Cardiac muscle cell (in vitro differentiated cells and primary cell): Measurements from ENCODE around the gene HYCC2. TPM values are rescaled to one million over a fixed set of nuclear protein-coding genes. Genes with fewer than 3 reads are reported as not detected.
"Not testable (repeated sequence)": the region's sequence is repeated elsewhere in the genome, so short reads cannot be mapped to it uniquely, and the experiment has no call there.

Experiments used
- DNase-seq, 2 donors: peaks; one replicate each; pipeline versions ENCODE4 v3.0.0 to v3.0.0-alpha.2; 2010 to 2017; ENCODE audit warnings: low read depth in 1 of 2, low spot score in 1 of 2
- H3K27ac ChIP-seq: fragments of 200-600 bp; sonication (generic); 2 replicates; pipeline ENCODE4 v1.5.1; 2016
- H3K27me3 ChIP-seq: fragments of 200-600 bp; sonication (generic); 2 replicates; pipeline ENCODE4 v1.6.0; 2016; ENCODE audit warnings: control low read depth
- H3K36me3 ChIP-seq: fragments of 200-600 bp; sonication (generic); 2 replicates; pipeline ENCODE4 v1.5.1; 2016; ENCODE audit warnings: control low read depth
- H3K4me1 ChIP-seq: fragments of 200-600 bp; sonication (generic); 2 replicates; pipeline ENCODE4 v1.8.1; 2017; ENCODE audit warnings: low read depth, mild to moderate bottlenecking, mixed run types
- H3K4me3 ChIP-seq: fragments of 200-600 bp; sonication (generic); 2 replicates; pipeline ENCODE4 v1.5.1; 2016; ENCODE audit warnings: mild to moderate bottlenecking
- H3K9me3 ChIP-seq: fragments of 200-600 bp; sonication (generic); 2 replicates; pipeline ENCODE4 v1.5.1; 2017; ENCODE audit warnings: low read depth, mild to moderate bottlenecking, control low read depth
- CTCF ChIP-seq: IDR thresholded peaks from 2 replicates; pipeline ENCODE4 v1.5.1; 2012; ENCODE audit warnings: low read depth, mild to moderate bottlenecking, low read length
- polyA plus RNA-seq: library from polyadenylated mRNA; unstranded; fragments of >200 nt; fragmentation: Nextera tagmentation; extraction: Ambion mirVana; gene quantifications from 2 replicates; pipeline ENCODE4 v1.2.1, GENCODE V29; 2016
- total RNA-seq: library from RNA; depleted of rRNA; stranded (reverse); fragments of >200 nt; gene quantifications from 2 replicates; pipeline ENCODE4 v1.2.3, GENCODE V29; 2016

Gene HYCC2
- total and polyA plus RNA-seq, 2 experiments from 2014 or later: 6.1 to 7.0 TPM

DNA sequence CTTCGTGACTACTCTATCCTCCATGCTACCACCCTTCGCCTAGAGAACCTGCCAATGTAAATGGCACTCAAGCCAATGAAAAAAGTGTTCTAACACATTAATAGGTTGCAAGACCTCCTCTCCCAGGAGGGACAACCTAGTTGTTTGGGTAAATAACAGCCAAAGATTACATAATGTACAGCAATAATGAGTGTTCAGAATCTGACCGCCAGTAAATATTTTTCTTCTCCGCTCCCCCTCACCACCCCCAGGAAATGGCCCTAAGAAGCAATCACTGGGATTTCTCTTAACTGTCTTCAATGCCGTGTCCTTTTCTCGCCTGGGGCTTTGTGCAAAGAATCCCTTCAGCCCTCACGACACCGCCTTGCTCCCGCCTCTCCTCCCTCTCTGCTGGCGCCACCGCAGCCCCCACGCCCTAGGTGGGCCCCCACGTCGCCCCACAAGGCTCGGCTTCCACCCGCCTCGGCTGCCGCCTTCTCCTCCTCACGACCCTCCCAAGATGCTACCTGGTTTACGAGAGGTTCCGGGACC, 458 bp downstream of the HYCC2 start:
- H3K36me3 ChIP-seq: no peaks in the 10 kb centered on the region
- TF ChIP-seq CTCF: no peak
- H3K27me3 ChIP-seq: no peaks in the 10 kb centered on the region
- DNase-seq: peak; percentile 2 to 12
- peak overlapping the region; percentile 82 for H3K4me3 ChIP-seq
- peaks cover 23% of the 10 kb centered on the region for H3K4me1 ChIP-seq
- peak overlapping the region; percentile 95 for H3K27ac ChIP-seq
- no peaks in the 10 kb centered on the region for H3K9me3 ChIP-seq

GRCh38 chr2:201064797-201065329, 6.6 kb downstream of the HYCC2 start:
- no peak for TF ChIP-seq CTCF
- no peaks in the 10 kb centered on the region for H3K27me3 ChIP-seq
- DNase-seq: no peak
- H3K4me3 ChIP-seq: no peak overlapping the region
- no peaks in the 10 kb centered on the region for H3K36me3 ChIP-seq
- H3K27ac ChIP-seq: no peak overlapping the region
- H3K9me3 ChIP-seq: no peaks in the 10 kb centered on the region
- H3K4me1 ChIP-seq: peaks cover 10% of the 10 kb centered on the region

DNA sequence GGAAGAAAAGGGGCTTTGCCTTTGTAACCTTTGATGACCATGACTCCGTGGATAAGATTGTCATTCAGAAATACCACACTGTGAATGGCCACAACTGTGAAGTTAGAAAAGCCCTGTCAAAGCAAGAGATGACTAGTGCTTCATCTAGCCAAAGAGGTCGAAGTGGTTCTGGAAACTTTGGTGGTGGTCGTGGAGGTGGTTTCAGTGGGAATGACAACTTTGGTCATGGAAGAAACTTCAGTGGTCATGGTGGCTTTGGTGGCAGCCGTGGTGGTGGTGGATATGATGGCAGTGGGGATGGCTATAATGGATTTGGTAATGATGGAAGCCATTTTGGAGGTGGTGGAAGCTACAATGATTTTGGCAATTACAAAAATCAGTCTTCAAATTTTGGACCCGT, 8.0 kb downstream of the HYCC2 start:
- not testable (repeated sequence) for H3K27ac ChIP-seq, DNase-seq, H3K27me3 ChIP-seq, H3K9me3 ChIP-seq, H3K4me1 ChIP-seq, H3K36me3 ChIP-seq, H3K4me3 ChIP-seq

- TF ChIP-seq CTCF: no peak
- H3K4me3 ChIP-seq: no peak overlapping the region
- peaks cover 12% of the 10 kb centered on the region for H3K4me1 ChIP-seq
- H3K9me3 ChIP-seq: no peaks in the 10 kb centered on the region
- no peaks in the 10 kb centered on the region for H3K27me3 ChIP-seq
- no peak overlapping the region for H3K27ac ChIP-seq
- H3K36me3 ChIP-seq: no peaks in the 10 kb centered on the region
- DNase-seq: peak in 1 of 2 donors; percentile 9
Observed at GRCh38 chr2:201059961-201060755, 11.3 kb downstream of the HYCC2 start.

- Histone ChIP-seq H3K9me3 (no peaks in the 10 kb centered on the region), H3K4me1 (peaks cover 12% of the 10 kb centered on the region), H3K27me3 (no peaks in the 10 kb centered on the region), H3K36me3 (no peaks in the 10 kb centered on the region), H3K27ac (no peak overlapping the region), H3K4me3 (no peak overlapping the region)
- no peak for DNase-seq
- no peak for TF ChIP-seq CTCF
Observed at GRCh38 chr2:201058914-201059313, 12.6 kb downstream of the HYCC2 start.

DNA sequence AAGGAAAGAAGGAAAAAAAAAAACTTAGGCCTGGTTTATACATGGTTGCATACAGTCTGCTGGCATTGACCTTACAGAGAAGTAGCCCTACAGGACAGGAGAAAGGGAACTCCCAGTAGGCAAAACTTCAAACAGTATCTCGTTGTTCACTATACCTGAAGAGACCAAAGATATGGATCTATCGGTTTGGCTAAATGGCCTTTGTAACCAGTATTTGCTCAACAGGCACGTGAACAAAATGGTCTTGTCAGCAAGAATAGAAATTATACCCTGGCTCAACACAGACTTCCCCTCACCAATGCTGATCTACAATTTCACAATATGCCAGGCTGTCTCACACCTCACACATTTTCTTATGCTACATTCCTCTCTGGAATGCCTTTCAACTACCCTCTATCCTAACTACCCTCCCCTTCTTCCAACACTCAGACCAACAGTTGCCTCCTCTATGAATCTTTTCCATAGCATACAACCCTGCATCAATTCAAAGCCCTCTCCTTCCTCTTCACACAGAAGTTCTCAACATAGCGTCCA, 13.7 kb downstream of the HYCC2 start:
- Histone ChIP-seq H3K36me3 (no peaks in the 10 kb centered on the region), H3K4me1 (peaks cover 12% of the 10 kb centered on the region), H3K9me3 (no peaks in the 10 kb centered on the region), H3K4me3 (no peak overlapping the region), H3K27me3 (no peaks in the 10 kb centered on the region), H3K27ac (peak overlapping the region; percentile 61)
- TF ChIP-seq CTCF: no peak
- peak in 1 of 2 donors; percentile 27 for DNase-seq
